GM18868 (cell line): ENCODE results near the gene CCL1.

ENCODE experiments used
- ATAC-seq: cut with Tn5 transposase; IDR thresholded peaks from one replicate; pipeline ENCODE4 v1.9.1; 2021; ENCODE audit warnings: mild to moderate bottlenecking, moderate library complexity; ENCODE audit not compliant: unreplicated experiment

The CCL1 gene

GRCh38 chr17:34363183-34363661 is at the start of gene CCL1:
Gene CCL1, minus strand, starts transcription at chr17:34363233. Its CDS starts 72 bp downstream, at chr17:34363161.
- ATAC-seq = no peak

- no peak for ATAC-seq
These were observed 49.5 kb upstream of the CCL1 start for GRCh38 chr17:34412534-34412933.

- ATAC-seq = no peak
These were observed 48.8 kb upstream of the CCL1 start for GRCh38 chr17:34411646-34412421.

GRCh38 chr17:34409352-34409751 is 46.3 kb upstream of the CCL1 start:
- no peak for ATAC-seq

- ATAC-seq = no peak
These were observed 45.4 kb upstream of the CCL1 start for GRCh38 chr17:34408439-34408838.

- ATAC-seq = no peak
These were observed 43.2 kb upstream of the CCL1 start for GRCh38 chr17:34406226-34406625.

- no peak for ATAC-seq
These were observed 40.0 kb upstream of the CCL1 start for GRCh38 chr17:34403006-34403405.

- no peak for ATAC-seq
These were observed 38.1 kb upstream of the CCL1 start for GRCh38 chr17:34401165-34401564.

- ATAC-seq = no peak
These were observed 37.4 kb upstream of the CCL1 start for GRCh38 chr17:34400301-34400931.

GRCh38 chr17:34399725-34400124 is 36.7 kb upstream of the CCL1 start:
- no peak for ATAC-seq

GRCh38 chr17:34398990-34399389 is 36.0 kb upstream of the CCL1 start:
- no peak for ATAC-seq

- no peak for ATAC-seq
These were observed 34.2 kb upstream of the CCL1 start for GRCh38 chr17:34397265-34397664.

- ATAC-seq = no peak
These were observed 30.4 kb upstream of the CCL1 start for GRCh38 chr17:34393401-34393800.

GRCh38 chr17:34391241-34391640 is 28.2 kb upstream of the CCL1 start:
- no peak for ATAC-seq

- no peak for ATAC-seq
These were observed 27.6 kb upstream of the CCL1 start for GRCh38 chr17:34390649-34391048.

- no peak for ATAC-seq
These were observed 26.2 kb upstream of the CCL1 start for GRCh38 chr17:34389126-34389750.

GRCh38 chr17:34387566-34387965 is 24.5 kb upstream of the CCL1 start:
- ATAC-seq = no peak

GRCh38 chr17:34386697-34387550 is 23.9 kb upstream of the CCL1 start:
- no peak for ATAC-seq

- ATAC-seq = no peak
These were observed 23.3 kb upstream of the CCL1 start for GRCh38 chr17:34386343-34386696.

GRCh38 chr17:34384822-34385605 is 22.0 kb upstream of the CCL1 start:
- no peak for ATAC-seq
